ENCODE data around the gene KLHDC8A. TPM values are rescaled to one million over a fixed set of nuclear protein-coding genes. Genes with fewer than 3 reads are reported as not detected.

The KLHDC8A gene
- total and polyA plus RNA-seq, 2 experiments from 2014 or later: 0.71 to 1.2 TPM

DNA sequence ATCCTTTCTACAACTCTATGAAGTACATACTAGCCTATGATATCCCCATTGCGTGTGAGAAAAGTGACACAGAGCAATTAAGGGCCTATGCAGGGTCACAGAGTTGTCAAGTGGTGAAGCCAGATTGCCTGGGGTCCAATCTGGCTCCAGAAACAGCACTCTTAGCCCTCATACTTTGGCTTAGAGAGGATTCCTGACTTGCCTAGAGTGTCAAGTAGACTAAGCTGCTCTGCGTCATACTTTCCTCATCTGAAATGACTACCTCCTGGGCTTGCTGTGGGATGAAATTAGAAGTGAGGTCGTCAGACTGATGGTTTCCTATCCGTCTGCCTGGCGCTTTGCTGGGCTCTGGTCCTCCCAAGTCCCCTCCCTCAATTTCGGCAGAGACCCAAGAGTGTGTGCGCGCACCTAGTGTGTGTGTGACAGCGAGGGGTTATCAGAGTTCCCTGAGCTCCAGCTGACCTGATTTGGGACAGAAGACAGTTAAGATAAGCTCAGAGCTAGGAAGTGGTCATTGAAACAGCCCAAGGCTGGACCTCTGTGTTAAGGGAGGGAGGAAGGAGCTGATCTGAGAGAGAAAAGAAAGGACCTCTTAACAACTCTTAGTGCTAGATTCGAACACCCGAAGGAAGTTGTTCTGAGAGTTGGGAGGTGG, 29.8 kb downstream of the KLHDC8A start:
- Histone ChIP-seq H3K27ac (peak overlapping the region; percentile 7), H3K4me1 (ENCODE audit: low read depth) (peaks cover 23% of the 10 kb centered on the region), H3K9me3 (ENCODE audit: low read depth) (no peaks in the 10 kb centered on the region), H3K36me3 (no peaks in the 10 kb centered on the region), H3K4me3 (no peak overlapping the region), H3K27me3 (no peaks in the 10 kb centered on the region)
- DNase-seq (ENCODE audit: low read depth in 1 of 2, low spot score in 1 of 2): peak in 1 of 2 donors; percentile 47
- TF ChIP-seq, protein P1, sequence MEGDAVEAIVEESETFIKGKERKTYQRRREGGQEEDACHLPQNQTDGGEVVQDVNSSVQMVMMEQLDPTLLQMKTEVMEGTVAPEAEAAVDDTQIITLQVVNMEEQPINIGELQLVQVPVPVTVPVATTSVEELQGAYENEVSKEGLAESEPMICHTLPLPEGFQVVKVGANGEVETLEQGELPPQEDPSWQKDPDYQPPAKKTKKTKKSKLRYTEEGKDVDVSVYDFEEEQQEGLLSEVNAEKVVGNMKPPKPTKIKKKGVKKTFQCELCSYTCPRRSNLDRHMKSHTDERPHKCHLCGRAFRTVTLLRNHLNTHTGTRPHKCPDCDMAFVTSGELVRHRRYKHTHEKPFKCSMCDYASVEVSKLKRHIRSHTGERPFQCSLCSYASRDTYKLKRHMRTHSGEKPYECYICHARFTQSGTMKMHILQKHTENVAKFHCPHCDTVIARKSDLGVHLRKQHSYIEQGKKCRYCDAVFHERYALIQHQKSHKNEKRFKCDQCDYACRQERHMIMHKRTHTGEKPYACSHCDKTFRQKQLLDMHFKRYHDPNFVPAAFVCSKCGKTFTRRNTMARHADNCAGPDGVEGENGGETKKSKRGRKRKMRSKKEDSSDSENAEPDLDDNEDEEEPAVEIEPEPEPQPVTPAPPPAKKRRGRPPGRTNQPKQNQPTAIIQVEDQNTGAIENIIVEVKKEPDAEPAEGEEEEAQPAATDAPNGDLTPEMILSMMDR (IDR thresholded peaks at IDR 0.05; ENCODE audit: low read depth, low read length): no peak

DNA sequence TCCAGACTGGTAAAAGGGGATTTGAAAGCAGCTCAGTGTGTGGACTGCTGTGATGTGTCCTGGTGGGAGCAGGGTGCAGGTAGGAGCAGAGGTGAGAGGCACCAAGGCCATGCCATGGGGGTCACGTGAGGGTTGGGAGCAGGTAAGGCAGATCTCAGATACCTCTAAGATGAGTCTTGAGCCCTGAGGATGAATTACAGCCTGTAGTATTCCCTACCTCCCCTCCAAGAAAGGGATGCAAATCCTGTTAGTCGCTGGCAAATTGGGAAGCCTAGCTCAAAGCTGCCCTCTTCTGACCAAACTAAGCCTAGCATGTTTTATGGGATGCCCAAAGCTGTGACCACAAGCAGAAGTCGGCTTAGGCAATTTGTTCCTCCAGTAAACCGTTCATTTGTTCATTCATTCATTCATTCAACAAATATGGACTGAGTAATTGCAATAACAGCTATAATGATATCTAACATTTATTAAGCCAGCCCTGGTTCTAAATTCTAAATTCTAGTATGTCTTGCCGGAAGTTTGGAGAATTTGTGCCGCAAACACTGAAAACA, 31.3 kb downstream of the KLHDC8A start:
- Histone ChIP-seq H3K36me3 (no peaks in the 10 kb centered on the region), H3K4me3 (no peak overlapping the region), H3K27ac (no peak overlapping the region), H3K4me1 (ENCODE audit: low read depth) (peaks cover 21% of the 10 kb centered on the region), H3K9me3 (ENCODE audit: low read depth) (no peaks in the 10 kb centered on the region), H3K27me3 (no peaks in the 10 kb centered on the region)
- TF ChIP-seq, protein P1 (IDR thresholded peaks at IDR 0.05; ENCODE audit: low read depth, low read length): peak; percentile 62
- peak; percentile 75 to 88 for DNase-seq (ENCODE audit: low read depth in 1 of 2, low spot score in 1 of 2)

DNA sequence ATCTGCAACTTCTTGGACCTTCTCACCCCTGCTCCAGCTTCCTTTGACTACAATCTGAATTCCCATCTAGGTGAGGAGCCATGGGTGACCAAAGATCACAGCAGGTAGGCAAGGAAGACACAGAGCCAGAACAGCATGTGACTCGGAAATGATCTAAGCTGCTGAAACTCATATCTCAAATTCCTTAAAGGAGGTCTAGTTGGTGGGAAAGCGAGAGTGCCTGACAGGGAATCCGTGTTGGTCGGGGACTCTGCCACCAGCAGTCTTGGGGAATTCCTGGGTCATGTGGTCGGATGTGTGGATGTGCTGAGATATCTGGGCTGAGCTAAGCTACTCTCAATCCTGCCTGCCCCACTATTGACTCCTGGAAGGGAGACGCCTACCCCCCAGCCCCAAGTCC, 31.9 kb downstream of the KLHDC8A start:
- TF ChIP-seq, protein P1 (IDR thresholded peaks at IDR 0.05; ENCODE audit: low read depth, low read length): no peak
- Histone ChIP-seq H3K4me3 (no peak overlapping the region), H3K27me3 (no peaks in the 10 kb centered on the region), H3K9me3 (ENCODE audit: low read depth) (no peaks in the 10 kb centered on the region), H3K36me3 (no peaks in the 10 kb centered on the region), H3K4me1 (ENCODE audit: low read depth) (peaks cover 16% of the 10 kb centered on the region), H3K27ac (no peak overlapping the region)
- peak in 1 of 2 donors; percentile 54 for DNase-seq (ENCODE audit: low read depth in 1 of 2, low spot score in 1 of 2)

DNA sequence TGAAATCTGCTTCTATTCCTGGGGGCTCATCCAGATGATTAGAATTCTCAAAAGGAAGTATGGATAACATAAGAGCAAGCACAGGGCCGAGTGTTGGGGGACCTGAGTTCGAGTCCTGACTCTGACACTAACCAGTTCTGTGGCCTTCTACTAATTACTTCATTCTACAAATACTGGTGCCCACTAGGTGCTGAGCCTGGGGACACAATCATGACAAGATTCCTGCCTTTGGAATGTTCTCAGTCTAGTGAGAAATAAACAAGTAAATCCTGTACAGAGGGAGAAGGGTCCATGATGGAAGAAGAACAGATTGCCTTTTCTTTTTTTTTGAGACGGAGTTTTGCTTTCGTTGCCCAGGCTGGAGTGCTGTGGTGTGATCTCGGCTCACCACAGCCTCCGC, 32.9 kb downstream of the KLHDC8A start:
- DNase-seq (ENCODE audit: low read depth in 1 of 2, low spot score in 1 of 2): no peak
- peaks cover 16% of the 10 kb centered on the region for H3K4me1 ChIP-seq (ENCODE audit: low read depth)

DNA sequence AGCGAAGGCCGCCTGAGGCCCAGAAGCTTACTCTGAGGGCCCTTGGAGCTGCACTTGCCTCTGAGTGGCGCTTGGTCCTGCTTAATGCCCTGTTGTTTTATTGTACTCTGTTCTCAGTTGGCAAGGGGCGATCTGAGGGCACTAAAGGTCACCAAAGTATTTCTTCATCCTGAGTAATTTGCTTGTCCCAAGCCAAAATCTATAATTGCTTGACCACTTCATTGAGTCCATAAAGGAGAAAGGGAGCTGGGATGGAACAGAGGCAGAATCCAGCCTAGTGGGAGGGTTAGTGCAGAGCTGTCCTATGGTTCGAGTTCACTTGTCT, 34.8 kb downstream of the KLHDC8A start:
- Histone ChIP-seq H3K4me3 (no peak overlapping the region), H3K27ac (no peak overlapping the region), H3K4me1 (ENCODE audit: low read depth) (peaks cover 19% of the 10 kb centered on the region), H3K27me3 (no peaks in the 10 kb centered on the region), H3K9me3 (ENCODE audit: low read depth) (no peaks in the 10 kb centered on the region), H3K36me3 (no peaks in the 10 kb centered on the region)
- TF ChIP-seq, protein P1 (IDR thresholded peaks at IDR 0.05; ENCODE audit: low read depth, low read length): no peak
- DNase-seq (ENCODE audit: low read depth in 1 of 2, low spot score in 1 of 2): no peak

More for the DNA sequence above, 32.9 kb downstream of the KLHDC8A start:
- Histone ChIP-seq H3K4me3 (no peak overlapping the region), H3K9me3 (ENCODE audit: low read depth) (no peaks in the 10 kb centered on the region), H3K27ac (no peak overlapping the region), H3K36me3 (no peaks in the 10 kb centered on the region), H3K27me3 (no peaks in the 10 kb centered on the region)
- TF ChIP-seq, protein P1 (IDR thresholded peaks at IDR 0.05; ENCODE audit: low read depth, low read length): no peak

Data from cardiac muscle cell (in vitro differentiated cells and primary cell).